SK-N-MC (cell line): ENCODE data around the gene PIK3C2G.

Experiments
- DNase-seq: peaks from one replicate; pipeline ENCODE4 v3.0.0-alpha.2; 2011; ENCODE audit warnings: low read depth, low spot score
- H3K27ac ChIP-seq: fragments of 200-600 bp; sonication (generic); 2 replicates; pipeline ENCODE4 v1.5.1; 2016; ENCODE audit warnings: mixed run types
- H3K36me3 ChIP-seq: fragments of 200-600 bp; sonication (generic); 2 replicates; pipeline ENCODE4 v1.6.1; 2017; ENCODE audit warnings: antibody characterized with exemption, low read length, mixed read lengths; ENCODE audit not compliant: insufficient read depth
- H3K4me3 ChIP-seq: fragments of 200-600 bp; sonication (generic); 2 replicates; pipeline ENCODE4 v1.5.1; 2016
- H3K9ac ChIP-seq: fragments of 200-600 bp; sonication (generic); 2 replicates; pipeline ENCODE4 v1.8.0; 2017; ENCODE audit warnings: mixed run types, mixed read lengths; ENCODE audit not compliant: insufficient read length
- H3K9me3 ChIP-seq: fragments of 200-600 bp; sonication (generic); 2 replicates; pipeline ENCODE4 v1.6.1; 2017; ENCODE audit warnings: low read depth, mild to moderate bottlenecking, antibody characterized with exemption, low read length, moderate library complexity, mixed read lengths
- EZH2 ChIP-seq: fragments of 200-600 bp; sonication (generic); IDR thresholded peaks from one replicate; pipeline ENCODE4 v1.6.1; 2017; ENCODE audit warnings: antibody characterized with exemption
- FOXP2 ChIP-seq: optimal IDR thresholded peaks from 2 replicates; pipeline ENCODE3; 2011; ENCODE audit warnings: mild to moderate bottlenecking, moderate library complexity; ENCODE audit not compliant: insufficient read depth; ENCODE audit errors: extremely low read length, control extremely low read depth
- POLR2AphosphoS5 ChIP-seq: IDR thresholded peaks from 2 replicates; pipeline ENCODE4 v1.6.1; 2012; ENCODE audit warnings: mild to moderate bottlenecking, low read depth, low read length, borderline replicate concordance

Gene PIK3C2G

GRCh38 chr12:18285161-18285560, 23.8 kb downstream of the PIK3C2G start:
- no peak overlapping the region for H3K4me3 ChIP-seq
- DNase-seq, result no peak
- H3K9me3 ChIP-seq, result peaks cover 4% of the 10 kb centered on the region; the same call in 1 of the 2 replicates
- peak overlapping the region; percentile 63 for H3K27ac ChIP-seq
- no peak for TF ChIP-seq EZH2
- no peak for TF ChIP-seq POLR2AphosphoS5
- TF ChIP-seq FOXP2, result no peak
- H3K36me3 ChIP-seq, result no peaks in the 10 kb centered on the region
- H3K9ac ChIP-seq, result no peak overlapping the region

GRCh38 chr12:18290386-18290785, 29.1 kb downstream of the PIK3C2G start:
- H3K36me3 ChIP-seq, result no peaks in the 10 kb centered on the region

DNA sequence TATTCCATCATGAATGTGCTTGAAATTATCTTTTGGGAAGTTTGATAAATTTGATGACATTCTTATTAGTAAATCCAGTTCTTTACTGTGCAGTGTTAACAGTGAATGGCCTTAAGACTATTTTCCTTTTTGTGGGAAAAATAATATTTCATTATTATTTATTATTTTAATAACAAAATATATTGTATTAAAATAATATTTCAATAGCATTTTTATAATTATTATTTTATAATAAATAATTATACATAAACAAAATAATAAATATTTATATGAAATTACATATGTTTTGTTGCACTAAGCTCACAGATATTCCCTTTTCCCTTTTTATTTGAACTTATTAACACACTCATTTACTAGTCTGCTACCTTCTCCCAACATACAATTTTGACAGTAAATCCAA, 33.6 kb downstream of the PIK3C2G start:
- Histone ChIP-seq H3K4me3 (no peak overlapping the region), H3K36me3 (no peaks in the 10 kb centered on the region), H3K9ac (no peak overlapping the region), H3K9me3 (no peaks in the 10 kb centered on the region), H3K27ac (no peak overlapping the region)
- no peak for TF ChIP-seq FOXP2
- no peak for TF ChIP-seq POLR2AphosphoS5
- TF ChIP-seq EZH2, result no peak
- DNase-seq, result no peak

More at GRCh38 chr12:18290386-18290785, 29.1 kb downstream of the PIK3C2G start:
- no peak overlapping the region for H3K27ac ChIP-seq
- H3K9ac ChIP-seq, result no peak overlapping the region
- H3K4me3 ChIP-seq, result no peak overlapping the region
- no peak for DNase-seq
- no peak for TF ChIP-seq POLR2AphosphoS5
- peaks cover 4% of the 10 kb centered on the region; the same call in 1 of the 2 replicates for H3K9me3 ChIP-seq

DNA sequence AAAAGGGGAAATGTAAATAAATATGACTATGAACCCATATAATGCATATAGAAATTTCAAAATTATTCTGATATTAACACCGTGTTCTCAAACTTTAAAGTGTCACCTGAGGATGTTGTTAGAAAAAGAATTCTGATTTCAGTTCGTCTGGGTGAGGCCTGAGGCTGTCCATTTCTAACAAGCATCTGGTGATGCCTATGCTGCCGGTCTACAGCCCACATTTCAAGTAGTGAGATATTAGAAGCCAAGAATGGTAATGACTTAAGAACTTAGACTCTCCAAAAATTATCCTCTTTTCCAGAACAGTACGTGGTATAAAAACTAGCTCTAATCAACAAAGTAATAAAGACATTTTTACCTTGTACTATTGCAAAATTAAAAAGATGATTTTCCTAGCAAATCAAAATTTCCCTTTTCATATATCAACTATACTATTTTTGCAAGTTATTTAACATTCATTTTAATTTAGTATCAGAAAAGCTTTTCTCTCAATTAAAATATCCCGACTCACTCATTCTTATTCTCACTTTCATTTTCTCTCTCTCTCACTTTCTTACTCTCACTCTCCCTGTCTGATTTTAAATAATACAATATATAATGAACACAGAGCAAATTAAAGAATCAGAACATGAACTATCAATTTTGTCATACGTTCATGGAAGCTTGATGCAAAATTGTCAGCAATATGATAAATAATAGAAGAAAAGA, 35.0 kb downstream of the PIK3C2G start:
- peak overlapping the region; percentile 24; the same call in 1 of the 2 replicates for H3K4me3 ChIP-seq
- no peaks in the 10 kb centered on the region for H3K36me3 ChIP-seq
- no peak overlapping the region for H3K27ac ChIP-seq
- DNase-seq, result no peak
- no peaks in the 10 kb centered on the region for H3K9me3 ChIP-seq
- no peak for TF ChIP-seq FOXP2
- TF ChIP-seq EZH2, result no peak
- no peak for TF ChIP-seq POLR2AphosphoS5
- H3K9ac ChIP-seq, result peak overlapping the region; percentile 22

- H3K9me3 ChIP-seq, result no peaks in the 10 kb centered on the region
- no peak overlapping the region for H3K27ac ChIP-seq
- no peaks in the 10 kb centered on the region for H3K36me3 ChIP-seq
- peak overlapping the region; percentile 22 for H3K9ac ChIP-seq
- TF ChIP-seq POLR2AphosphoS5, result no peak
- no peak for TF ChIP-seq EZH2
- TF ChIP-seq FOXP2, result no peak
- DNase-seq, result no peak
- peak overlapping the region; percentile 24; the same call in 1 of the 2 replicates for H3K4me3 ChIP-seq
Measured at GRCh38 chr12:18296909-18297280, 35.6 kb downstream of the PIK3C2G start.

DNA sequence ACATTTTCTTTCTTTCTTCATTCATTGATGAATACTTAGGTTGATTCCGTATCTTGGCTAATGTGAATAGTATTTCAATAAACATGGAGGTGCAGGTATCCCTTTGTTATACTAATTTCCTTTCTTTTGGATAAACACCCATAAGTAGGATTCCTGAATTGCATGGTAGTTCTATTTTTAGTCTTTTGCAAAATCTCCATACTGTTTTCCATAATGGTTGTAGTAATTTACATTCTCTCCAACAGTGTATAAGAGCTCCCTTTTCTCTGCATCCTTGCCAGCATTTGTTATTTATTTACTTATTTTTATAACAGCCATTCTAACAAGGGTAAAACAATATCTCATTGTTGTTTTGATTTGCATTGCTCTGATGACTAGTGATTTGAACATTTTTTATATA, 36.6 kb downstream of the PIK3C2G start:
- H3K9ac ChIP-seq, result no peak overlapping the region
- no peak overlapping the region for H3K27ac ChIP-seq
- no peak for DNase-seq
- no peak overlapping the region for H3K4me3 ChIP-seq
- no peak for TF ChIP-seq FOXP2
- TF ChIP-seq POLR2AphosphoS5, result no peak
- no peak for TF ChIP-seq EZH2
- no peaks in the 10 kb centered on the region for H3K9me3 ChIP-seq
- no peaks in the 10 kb centered on the region for H3K36me3 ChIP-seq

DNA sequence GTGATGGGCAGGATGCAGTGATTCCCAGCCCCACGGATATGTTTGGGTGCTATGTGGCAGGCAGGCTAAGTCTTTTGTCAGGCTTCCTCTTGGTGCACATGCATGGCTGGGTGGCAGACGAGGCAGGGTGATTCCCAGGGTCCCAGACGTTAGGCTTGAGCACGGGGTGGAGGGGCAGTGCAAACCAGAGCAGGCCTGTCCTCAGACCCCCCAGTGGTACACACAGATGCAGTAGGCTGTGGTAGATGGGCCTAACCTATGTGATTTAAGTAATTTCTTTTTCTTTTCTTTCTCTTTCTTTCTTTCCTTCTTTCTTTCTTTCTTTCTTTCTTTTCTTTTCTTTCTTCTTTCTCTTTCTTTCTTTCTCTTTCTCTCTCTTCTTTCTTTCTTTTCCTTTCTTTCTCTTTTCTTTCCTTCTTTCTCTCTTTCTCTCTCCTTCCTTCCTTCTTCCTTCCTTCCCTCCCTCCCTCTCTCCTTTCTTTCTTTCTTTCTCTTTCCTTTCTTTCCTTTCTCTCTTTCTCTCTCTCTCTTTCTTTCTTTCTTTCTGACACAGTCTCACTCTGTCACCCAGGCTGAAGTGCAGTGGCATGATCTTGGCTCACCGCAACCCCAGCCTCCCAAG, 41.6 kb downstream of the PIK3C2G start:
- Histone ChIP-seq H3K27ac (no peak overlapping the region), H3K36me3 (no peaks in the 10 kb centered on the region), H3K9me3 (no peaks in the 10 kb centered on the region), H3K9ac (no peak overlapping the region), H3K4me3 (no peak overlapping the region)
- TF ChIP-seq FOXP2 (no peak), POLR2AphosphoS5 (no peak), EZH2 (no peak)
- no peak for DNase-seq

- Histone ChIP-seq H3K9me3 (no peaks in the 10 kb centered on the region), H3K36me3 (no peaks in the 10 kb centered on the region), H3K4me3 (no peak overlapping the region; the same call in 1 of the 2 replicates), H3K27ac (0 out of 2 replicates have a peak overlapping the region, but pooled peaks have one; percentile 5), H3K9ac (no peak overlapping the region)
- TF ChIP-seq POLR2AphosphoS5, result no peak
- TF ChIP-seq FOXP2, result no peak
- TF ChIP-seq EZH2, result no peak
- DNase-seq, result peak; percentile 62
Measured at GRCh38 chr12:18304609-18305008, 43.3 kb downstream of the PIK3C2G start.

DNA sequence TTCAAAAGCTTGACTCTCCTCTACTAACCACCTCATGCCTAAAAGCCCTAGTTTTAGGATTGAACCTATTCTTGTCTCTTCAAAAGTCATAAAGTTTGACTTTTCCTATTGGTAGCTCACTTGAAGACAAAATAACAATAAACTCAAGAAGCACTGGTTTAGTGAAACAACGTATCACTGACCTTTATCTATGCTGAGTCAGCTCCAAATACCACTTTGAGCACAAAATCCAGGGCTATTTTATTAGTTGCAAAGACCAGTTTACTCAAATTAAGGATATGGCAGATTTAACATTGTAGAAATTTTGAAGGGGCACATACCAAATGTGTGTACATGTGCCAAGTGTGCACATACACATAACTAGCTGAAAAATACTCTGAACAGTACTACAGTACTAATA, 45.0 kb downstream of the PIK3C2G start:
- Histone ChIP-seq H3K4me3 (no peak overlapping the region), H3K27ac (no peak overlapping the region), H3K9ac (no peak overlapping the region), H3K9me3 (no peaks in the 10 kb centered on the region), H3K36me3 (no peaks in the 10 kb centered on the region)
- DNase-seq, result no peak
- TF ChIP-seq POLR2AphosphoS5 (no peak), FOXP2 (no peak), EZH2 (no peak)
